ENCODE results near the gene MAGEA6.

DNA sequence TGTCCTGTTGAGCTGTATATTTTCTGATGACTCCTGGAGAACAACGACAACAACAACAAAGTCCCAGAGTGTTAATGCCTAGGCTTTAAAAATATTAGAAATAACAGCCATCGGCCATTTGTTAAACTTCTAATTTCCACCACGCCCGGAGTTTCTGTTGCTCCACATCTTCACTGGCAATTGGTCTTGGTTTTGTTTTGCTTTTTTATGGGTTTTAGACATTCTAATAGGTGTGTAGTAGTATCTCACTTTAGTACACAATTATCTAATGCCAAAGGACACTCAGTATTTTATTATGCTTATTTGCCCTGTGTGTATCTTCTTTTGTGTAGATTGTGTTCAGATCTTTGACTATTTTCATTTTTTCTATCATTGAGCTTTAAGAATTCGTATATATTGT lies 30.9 kb downstream of the MAGEA6 start:
- TF ChIP-seq POLR2A (conservative IDR thresholded peaks at IDR 0.05) (no peak), CHD2 (IDR thresholded peaks at IDR 0.05; ENCODE audit: low read depth, low read length) (no peak), RAD21 (CRISPR knock-in tag; conservative IDR thresholded peaks at IDR 0.05 in 1 of 2, IDR thresholded peaks at IDR 0.05 in 1 of 2) (no peak), ASH1L (IDR thresholded peaks at IDR 0.05; ENCODE audit: borderline replicate concordance, low read depth, partially characterized antibody) (no peak), REST (IDR thresholded peaks at IDR 0.05; ENCODE audit: borderline replicate concordance) (no peak), REST (CRISPR knock-in tag; IDR thresholded peaks at IDR 0.05; ENCODE audit: low read depth) (no peak), RHOXF2B (CRISPR knock-in tag; conservative IDR thresholded peaks at IDR 0.05) (no peak), PTTG1 (tag; IDR thresholded peaks at IDR 0.05; ENCODE audit: low read depth) (no peak), MAZ (CRISPR knock-in tag; conservative IDR thresholded peaks at IDR 0.05 in 1 of 2, IDR thresholded peaks at IDR 0.05 in 1 of 2) (no peak), ZNF282 (CRISPR knock-in tag; IDR thresholded peaks at IDR 0.05) (no peak), CREB1 (IDR thresholded peaks at IDR 0.05) (no peak), CREB1 (CRISPR knock-in tag; IDR thresholded peaks at IDR 0.05) (no peak)
- TF ChIP-seq, protein P1, sequence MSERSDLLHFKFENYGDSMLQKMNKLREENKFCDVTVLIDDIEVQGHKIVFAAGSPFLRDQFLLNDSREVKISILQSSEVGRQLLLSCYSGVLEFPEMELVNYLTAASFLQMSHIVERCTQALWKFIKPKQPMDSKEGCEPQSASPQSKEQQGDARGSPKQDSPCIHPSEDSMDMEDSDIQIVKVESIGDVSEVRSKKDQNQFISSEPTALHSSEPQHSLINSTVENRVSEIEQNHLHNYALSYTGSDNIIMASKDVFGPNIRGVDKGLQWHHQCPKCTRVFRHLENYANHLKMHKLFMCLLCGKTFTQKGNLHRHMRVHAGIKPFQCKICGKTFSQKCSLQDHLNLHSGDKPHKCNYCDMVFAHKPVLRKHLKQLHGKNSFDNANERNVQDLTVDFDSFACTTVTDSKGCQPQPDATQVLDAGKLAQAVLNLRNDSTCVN (CRISPR knock-in tag; IDR thresholded peaks at IDR 0.05) = no peak
- TF ChIP-seq, protein P2, sequence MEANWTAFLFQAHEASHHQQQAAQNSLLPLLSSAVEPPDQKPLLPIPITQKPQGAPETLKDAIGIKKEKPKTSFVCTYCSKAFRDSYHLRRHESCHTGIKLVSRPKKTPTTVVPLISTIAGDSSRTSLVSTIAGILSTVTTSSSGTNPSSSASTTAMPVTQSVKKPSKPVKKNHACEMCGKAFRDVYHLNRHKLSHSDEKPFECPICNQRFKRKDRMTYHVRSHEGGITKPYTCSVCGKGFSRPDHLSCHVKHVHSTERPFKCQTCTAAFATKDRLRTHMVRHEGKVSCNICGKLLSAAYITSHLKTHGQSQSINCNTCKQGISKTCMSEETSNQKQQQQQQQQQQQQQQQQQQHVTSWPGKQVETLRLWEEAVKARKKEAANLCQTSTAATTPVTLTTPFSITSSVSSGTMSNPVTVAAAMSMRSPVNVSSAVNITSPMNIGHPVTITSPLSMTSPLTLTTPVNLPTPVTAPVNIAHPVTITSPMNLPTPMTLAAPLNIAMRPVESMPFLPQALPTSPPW (CRISPR knock-in tag; IDR thresholded peaks at IDR 0.05) = no peak
- TF ChIP-seq, protein P3, sequence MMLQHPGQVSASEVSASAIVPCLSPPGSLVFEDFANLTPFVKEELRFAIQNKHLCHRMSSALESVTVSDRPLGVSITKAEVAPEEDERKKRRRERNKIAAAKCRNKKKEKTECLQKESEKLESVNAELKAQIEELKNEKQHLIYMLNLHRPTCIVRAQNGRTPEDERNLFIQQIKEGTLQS (IDR thresholded peaks at IDR 0.05) = no peak
- TF ChIP-seq, protein P3 (CRISPR knock-in tag; conservative IDR thresholded peaks at IDR 0.05) = no peak

Data from K562 (cell line).